ENCODE data around the gene AGFG2.
"Not testable (repeated sequence)": the region's sequence is repeated elsewhere in the genome, so short reads cannot be mapped to it uniquely, and the experiment has no call there.

Gene AGFG2, protein sequence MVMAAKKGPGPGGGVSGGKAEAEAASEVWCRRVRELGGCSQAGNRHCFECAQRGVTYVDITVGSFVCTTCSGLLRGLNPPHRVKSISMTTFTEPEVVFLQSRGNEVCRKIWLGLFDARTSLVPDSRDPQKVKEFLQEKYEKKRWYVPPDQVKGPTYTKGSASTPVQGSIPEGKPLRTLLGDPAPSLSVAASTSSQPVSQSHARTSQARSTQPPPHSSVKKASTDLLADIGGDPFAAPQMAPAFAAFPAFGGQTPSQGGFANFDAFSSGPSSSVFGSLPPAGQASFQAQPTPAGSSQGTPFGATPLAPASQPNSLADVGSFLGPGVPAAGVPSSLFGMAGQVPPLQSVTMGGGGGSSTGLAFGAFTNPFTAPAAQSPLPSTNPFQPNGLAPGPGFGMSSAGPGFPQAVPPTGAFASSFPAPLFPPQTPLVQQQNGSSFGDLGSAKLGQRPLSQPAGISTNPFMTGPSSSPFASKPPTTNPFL

DNA sequence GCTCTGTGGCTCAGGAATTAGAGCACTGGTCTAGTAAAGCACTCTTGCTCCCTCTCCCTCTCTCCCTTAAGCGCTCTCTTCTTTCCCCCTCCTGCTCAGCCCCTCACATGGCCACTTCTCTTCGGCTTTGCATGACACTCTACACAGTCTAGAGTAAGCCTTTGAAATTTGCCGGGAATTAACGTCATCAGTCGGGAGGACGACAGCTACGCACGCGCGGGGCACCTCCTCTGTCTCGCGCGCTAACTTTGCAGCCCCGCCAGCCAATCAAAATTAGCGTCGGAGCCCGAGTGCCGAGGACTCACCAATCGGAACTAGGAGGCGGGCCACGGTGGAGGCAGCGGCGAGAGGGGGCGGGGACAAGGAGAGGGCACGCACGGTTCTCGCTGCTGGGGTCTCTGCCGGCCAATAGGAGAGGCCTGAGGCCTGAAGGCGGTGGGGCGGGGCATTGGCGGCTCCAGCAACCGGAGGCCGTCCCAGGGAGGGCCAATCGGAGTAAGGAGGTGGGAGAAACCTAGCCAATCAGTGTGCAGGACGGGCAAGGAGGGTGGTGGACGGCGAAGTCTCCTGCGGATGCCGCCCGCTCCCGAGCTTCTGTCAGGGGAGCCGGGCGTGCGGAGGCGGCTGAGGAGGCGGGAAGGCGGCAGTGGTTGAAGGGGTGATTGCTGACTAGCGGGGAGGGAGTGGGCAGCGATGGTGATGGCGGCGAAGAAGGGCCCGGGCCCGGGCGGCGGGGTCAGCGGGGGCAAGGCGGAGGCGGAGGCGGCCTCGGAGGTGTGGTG lies at the start of gene AGFG2:
Gene AGFG2 (plus strand): TSS at position 550 of the 782 bp plus-strand sequence. CDS start 144 bp downstream, at position 694.
- DNase-seq (ENCODE audit: low read depth in 4 of 4, low spot score in 1 of 4) = peak; percentile 99 to 100 (median 100)

DNA sequence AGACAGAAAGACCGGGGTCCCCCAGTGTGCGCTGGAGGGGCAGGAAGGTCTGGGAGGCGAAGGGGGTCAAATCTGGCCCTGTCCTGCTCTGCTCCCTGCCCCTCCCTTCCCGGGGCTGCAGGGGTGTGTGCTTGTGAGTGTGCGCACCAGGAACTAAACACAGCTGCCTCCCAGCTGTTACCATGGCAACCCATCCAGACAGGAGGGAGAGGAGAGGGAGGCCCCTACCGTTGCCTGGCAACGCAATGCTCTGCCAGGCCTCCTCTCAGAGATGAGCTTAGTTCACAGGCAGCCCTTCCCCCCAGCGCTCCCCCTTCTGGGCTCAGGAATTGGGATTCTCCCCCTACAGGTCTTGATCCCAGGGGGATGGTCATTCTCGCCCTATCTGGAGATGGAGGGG lies 49.2 kb upstream of the AGFG2 start:
- DNase-seq (ENCODE audit: low read depth in 4 of 4, low spot score in 1 of 4) = no peak

DNA sequence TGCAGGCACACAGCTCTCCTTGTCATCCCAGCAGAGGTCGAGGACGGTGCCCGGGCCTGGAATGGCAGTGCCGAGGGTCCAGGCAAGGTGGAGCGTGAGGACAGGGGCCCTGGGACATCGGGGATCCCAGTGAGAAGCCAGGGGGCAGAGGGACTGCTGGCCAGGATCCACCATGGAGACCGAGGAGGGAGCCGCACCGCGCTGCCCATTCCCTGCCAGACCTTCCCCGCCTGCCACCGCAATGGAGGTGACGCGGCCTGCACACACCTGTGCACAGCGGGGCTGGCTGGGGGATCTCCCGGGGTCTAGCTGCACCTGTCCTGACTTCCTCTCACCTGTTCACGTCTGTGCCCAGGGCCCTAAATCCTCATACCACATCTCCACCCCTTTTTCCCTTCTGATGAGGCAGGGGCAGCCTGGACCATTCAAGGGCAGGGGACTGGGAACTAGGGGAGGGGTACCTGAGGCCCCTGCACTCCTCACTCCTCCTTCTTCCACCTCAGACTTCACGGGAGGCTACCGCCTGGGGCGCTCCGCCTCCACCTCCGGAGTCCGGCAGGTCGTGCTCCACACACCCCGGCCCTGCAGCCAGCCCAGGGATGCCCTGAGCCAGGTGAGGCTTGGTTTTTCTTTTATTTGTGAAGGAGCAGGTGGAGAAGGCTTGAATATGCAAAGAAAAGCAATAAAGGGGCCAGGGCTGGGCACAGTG lies 48.4 kb upstream of the AGFG2 start:
- DNase-seq (ENCODE audit: low read depth in 4 of 4, low spot score in 1 of 4) = no peak

DNA sequence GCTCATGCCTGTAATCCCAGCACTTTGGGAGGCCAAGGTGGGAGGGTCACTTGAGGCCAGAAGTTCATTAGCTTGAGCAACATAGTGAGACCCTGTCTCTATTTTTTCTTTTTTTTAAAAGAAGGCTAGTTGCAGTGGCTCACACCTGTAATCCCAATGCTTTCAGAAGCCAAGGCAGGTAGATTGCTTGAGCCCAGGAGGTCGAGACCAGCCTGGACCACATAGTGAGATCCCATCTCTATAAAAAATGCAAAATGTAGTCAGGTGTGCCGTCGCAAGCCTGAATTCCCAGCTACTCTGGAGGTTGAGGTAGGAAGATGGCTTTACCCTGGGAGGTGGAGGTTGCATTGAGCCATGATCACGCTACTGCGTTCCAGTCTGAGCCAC lies 47.8 kb upstream of the AGFG2 start:
- DNase-seq (ENCODE audit: low read depth in 4 of 4, low spot score in 1 of 4) = no peak

DNA sequence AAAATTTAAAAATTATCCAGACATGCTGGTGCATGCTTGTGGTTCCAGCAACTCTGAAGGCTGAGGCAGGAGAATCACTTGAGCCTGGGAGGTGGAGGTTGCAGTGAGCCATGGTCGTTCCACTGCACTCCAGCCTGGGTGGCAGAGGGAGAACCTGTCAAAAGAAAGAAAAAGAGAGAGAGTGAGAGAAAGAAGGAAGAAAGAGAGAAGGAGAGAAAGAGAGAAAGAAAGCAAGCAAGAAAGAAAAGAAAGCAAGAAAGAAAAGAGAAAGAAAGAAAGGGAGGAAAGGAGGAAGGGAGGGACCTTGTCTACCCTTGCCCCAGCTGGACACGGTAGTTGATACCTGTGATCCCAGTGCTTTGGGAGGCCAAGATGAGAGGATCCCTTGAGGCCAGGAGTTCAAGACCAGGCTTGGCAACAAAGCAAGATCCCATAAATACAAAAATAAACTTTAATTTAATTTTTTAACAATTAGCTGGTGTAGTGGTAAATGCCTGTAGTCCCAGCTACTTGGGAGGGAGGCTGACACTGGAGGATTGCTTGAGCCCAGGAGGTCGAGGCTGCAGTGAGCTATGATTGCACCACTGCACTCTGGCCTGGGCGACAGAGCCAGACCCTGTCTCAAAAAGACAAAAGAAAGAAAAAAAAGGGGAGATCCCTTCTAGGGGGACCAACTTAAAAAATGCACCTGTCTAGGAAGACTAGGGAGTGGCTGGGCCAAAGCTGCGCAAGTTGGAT lies 46.1 kb upstream of the AGFG2 start:
- no peak for DNase-seq (ENCODE audit: low read depth in 4 of 4, low spot score in 1 of 4)

DNA sequence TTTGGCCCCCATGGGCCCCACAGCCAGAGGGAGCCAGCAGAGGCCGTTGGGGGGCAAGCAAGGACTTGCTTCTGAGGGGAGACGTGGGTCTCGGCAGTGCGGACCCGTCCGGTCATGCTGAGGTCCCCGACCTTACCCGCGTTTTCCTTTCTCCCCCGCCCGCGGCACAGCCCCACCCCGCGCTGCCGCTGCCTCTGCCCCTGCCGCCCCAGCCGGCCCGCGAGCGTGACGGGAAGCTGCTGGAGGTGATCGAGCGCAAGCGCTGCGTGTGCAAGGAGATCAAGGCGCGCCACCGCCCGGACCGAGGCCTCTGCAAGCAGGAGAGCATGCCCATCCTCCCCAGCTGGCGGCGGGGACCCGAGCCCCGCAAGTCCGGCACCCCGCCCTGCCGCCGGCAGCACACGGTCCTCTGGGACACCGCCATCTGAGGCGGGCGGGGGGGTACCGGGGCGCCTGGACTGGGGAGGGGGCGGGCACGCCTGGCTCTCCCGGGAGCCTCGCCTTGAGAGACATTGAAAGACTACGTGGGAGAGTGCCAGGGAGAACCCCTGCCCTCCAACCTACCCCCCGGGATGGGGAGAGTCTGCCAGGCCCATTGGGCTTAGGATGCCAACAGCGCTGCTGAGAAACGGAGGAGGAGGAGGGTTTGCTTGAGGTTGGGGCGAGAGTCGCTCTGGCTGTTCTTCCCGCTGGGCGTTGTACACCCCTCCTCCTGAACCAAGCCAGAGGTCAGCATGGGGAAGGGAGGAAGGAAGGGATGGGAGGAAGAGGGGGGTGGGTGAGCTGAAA lies 45.3 kb upstream of the AGFG2 start:
- peak in 1 of 4 experiments; percentile 54 for DNase-seq (ENCODE audit: low read depth in 4 of 4, low spot score in 1 of 4)

DNA sequence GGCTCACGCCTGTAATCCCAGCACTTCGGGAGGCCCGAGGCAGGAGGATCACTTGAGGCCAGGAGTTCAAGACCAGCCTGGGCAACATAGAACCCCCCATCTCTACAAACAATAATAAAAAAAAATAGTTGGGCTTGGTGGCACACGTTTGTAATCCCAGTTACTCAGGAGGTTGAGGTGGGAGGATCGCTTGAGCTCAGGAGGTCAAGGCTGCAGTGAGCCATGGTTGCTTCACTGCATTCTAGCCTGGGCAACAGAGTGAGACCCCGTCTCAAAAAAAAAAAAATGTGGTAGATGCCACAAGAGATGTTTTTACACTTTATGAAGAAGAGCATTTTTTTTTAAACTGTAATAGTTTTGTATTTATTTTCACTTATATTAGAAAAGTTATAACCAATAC lies 42.5 kb upstream of the AGFG2 start:
- DNase-seq (ENCODE audit: low read depth in 4 of 4, low spot score in 1 of 4) = no peak

DNA sequence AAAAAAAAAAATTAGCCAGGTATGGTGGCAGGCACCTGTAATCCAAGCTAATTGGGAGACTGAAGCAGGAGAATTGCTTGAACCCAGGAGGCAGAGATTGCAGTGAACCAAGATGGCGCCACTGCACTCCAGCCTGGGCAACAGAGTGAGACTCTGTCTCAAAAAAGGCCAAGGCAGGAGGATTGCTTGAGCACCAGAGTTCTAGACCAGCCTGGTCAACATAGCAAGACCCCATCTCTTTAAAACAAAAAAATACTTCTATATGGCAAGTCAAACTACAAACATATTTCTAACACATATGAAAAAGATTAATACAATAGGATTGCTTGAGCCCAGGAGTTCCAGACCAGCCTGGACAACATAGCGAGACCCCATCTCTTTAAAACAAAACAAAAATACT lies 38.3 kb upstream of the AGFG2 start:
- DNase-seq (ENCODE audit: low read depth in 4 of 4, low spot score in 1 of 4) = not testable (repeated sequence)

DNA sequence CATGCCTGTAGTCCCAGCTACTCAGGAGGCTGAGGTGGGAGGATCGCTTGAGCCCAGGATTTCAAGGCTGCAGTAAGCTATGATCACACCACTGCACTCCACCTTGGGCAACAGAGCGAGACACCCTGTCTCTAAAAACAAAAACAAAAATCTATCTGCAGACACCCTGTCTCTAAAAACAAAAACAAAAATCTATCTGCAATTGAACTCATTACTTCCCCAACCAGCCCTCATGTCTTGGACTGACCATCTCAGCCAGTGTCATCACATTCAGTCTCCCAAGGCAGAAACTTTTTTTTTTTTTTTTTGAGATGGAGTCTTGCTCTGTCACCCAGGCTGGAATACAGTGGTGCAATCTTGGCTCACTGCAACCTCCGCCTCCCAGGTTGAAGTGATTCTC lies 35.0 kb upstream of the AGFG2 start:
- DNase-seq (ENCODE audit: low read depth in 4 of 4, low spot score in 1 of 4) = not testable (repeated sequence)

DNA sequence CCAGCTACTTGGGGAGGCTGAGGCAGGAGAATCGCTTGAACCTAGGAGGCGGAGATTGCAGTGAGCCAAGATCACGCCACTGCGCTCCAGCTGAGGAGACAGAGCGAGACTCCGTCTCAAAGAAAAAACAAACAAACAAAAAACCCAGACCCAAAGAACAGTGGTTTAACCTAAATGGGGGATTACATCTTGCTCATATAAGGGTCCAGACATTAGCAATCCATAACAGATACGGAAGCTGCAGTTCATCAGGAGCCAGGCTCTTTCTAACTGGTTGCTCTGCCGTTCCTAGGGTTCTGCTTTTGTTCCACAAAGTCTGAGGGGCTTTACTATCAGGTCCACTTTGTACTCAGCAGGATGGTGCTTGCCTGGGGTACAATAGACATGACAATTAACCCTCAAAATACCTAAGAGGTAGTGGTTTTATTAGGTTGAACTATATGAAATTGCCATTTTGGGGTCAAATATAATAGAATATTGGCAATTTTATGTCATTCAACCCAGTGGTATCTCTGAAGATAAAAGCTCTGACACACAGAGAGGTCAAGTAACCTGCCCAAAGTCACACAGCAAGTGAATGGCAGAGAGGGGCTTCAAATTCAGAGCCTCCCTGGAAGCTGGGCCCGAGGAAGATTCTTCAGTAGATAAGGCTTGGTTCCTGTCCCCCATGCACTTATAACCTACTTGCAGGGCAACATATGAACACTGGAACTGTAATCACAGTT lies 34.0 kb upstream of the AGFG2 start:
- no peak for DNase-seq (ENCODE audit: low read depth in 4 of 4, low spot score in 1 of 4)

DNA sequence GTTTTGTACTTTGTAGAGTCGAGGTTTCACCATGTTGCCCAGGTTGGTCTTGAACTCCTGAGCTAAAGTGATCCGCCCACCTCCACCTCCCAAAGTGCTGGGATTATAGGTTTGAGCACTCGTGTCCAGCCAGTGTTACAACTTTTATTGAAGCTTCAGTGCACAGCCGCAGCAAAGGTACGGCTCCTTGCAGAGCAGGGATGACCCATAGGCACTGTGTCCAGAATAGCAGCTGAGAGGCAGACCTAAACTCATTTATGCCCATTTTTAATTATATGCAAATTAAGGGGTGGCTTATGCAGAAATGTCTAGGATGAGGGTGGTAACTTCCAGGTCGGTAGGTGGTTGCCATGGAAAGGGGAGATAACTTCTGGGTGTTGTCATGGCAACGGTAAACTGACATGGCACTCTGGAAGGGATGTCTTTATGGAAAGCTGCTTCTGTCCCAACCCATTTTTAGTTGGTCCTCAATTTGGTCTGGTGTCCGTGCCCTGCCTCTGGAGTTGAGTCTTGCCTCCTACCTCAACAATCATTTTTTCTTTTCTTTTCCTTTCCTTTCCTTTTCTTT lies 32.6 kb upstream of the AGFG2 start:
- DNase-seq (ENCODE audit: low read depth in 4 of 4, low spot score in 1 of 4) = no peak

DNA sequence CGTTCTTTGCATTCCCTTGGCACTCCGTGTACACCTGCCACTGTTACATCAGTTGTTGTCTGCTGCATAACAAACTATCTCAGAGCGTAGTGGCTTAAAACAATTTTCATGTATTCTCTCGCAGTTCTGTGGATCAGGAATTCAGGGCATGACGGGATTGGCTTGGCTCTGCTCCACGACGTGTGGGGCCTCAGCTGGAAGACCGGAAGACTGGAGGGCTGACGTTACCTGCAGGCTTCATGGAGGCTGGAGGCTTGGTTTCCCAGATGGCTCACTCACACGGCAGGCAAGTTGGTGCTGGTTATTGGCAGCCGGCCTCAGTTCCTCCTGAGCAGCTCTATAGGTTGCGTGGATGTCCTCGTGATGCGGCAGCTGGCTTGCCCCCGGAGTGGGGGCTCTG lies 29.8 kb upstream of the AGFG2 start:
- DNase-seq (ENCODE audit: low read depth in 4 of 4, low spot score in 1 of 4) = no peak

DNA sequence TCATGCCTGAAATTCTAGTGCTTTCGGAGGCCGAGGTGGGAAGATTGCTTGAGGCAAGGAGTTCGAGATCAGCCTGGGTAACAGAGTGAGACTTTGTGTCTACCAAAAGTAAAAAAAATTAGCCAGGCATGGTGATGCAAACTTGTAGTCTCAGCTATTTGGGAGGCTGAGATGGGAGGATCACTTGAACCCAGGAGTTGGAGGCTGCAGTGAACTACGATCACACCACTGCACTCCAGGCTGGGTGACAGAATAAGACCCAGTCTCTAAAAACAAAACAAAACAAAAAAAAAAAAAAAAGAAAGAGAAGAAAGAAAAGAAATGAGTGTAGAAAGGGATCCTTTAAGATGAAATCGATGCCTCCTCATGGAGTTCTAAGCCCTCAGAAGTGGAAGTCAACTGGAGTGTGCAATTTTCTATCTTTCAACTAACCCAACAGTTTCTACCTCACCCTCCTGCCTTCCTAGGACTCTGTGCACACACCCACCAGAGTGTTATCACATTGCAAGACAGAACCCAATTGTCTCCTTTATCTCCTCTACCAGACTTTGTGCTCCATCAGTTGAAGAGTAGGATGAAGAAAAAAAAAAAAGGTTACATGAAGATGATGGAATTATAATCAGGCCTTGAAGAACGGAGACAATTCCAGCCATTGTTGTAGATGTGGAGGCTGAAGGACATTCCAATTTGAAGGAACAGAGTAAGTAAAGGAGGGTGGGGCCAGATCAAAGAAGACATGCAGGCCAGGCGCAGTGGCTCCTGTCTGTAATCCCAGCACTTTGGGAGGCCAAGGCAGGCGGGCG lies 28.4 kb upstream of the AGFG2 start:
- no peak for DNase-seq (ENCODE audit: low read depth in 4 of 4, low spot score in 1 of 4)

DNA sequence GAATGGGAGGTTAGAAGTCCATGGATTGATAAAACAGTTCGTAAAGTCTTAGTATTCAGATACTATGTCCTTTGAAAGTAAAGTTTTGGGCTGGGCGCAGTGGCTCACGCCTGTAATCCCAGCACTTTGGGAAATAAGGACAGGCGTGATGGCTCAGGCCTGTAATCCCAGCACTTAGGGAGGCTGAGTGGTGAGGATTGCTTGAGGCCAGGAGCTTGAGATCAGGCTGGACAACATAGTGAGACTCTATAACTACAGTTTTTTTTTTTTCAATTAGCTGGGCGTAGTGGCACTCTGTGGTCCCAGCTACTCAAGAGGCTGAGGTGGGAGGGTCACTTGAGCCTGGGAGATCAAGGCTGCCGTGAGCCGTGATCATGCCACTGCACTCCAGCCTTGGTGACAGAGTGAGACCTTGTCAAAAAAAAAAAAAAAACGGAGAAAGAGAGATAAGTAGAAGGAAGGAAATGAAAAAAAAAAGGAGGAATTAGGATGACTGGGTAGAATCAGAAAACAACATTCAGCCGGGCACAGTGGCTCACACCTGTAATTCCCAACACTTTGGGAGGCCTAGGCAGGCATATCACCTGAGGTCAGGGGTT lies 25.7 kb upstream of the AGFG2 start:
- no peak for DNase-seq (ENCODE audit: low read depth in 4 of 4, low spot score in 1 of 4)

DNA sequence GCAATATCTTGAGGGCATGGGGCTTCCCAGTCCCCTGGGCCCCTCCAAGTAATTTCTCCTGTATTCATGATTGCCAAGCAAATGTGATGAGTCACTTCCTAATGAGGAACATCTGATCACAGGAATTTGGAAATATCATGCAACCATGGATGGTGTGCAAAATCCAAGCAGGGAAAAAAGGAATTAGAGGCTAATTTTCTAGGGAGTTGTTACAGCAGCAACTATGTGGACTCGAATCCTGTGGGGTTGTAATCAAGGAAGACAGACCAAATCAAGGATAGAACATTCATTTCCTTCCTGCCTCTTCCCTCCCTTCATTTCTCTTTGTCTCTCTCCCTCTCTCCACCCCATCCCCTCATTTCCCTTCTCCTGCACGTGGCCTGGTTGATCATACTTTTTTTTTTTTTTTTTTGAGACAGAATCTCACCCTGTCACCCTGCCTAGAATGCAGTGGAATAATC lies 23.9 kb upstream of the AGFG2 start:
- DNase-seq (ENCODE audit: low read depth in 4 of 4, low spot score in 1 of 4) = no peak

DNA sequence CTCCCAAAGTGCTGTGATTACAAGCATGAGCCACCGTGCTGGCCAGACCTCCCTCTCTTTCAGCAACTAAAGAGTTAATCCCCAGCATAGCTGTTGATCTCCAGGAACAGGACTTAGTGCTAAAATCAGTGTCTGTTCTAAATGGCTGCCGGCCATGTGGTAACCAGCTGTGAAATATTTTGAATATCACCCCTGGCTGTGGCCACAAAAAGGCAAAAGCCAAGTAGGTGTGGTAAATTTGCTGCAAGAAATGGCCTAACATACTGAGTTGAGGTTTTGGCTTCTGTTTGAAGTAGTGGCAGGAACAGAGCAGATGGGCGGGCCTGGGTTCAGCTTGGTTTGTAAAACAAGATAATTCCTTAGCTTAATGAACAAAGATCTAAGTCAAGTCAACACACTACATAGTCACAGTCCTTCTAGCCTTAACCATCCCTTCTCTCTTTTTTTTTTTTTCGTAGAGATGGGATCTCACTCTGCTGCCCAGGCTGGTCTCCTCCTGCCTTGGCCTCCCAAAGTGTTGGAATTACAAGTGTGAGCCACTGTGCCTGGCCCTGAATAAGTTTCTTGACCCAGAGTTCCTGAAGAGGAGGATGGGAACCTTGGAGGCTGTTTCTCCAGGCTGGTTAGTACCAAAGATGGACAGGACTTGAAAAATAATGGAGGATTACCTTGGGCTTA lies 22.7 kb upstream of the AGFG2 start:
- DNase-seq (ENCODE audit: low read depth in 4 of 4, low spot score in 1 of 4) = no peak

DNA sequence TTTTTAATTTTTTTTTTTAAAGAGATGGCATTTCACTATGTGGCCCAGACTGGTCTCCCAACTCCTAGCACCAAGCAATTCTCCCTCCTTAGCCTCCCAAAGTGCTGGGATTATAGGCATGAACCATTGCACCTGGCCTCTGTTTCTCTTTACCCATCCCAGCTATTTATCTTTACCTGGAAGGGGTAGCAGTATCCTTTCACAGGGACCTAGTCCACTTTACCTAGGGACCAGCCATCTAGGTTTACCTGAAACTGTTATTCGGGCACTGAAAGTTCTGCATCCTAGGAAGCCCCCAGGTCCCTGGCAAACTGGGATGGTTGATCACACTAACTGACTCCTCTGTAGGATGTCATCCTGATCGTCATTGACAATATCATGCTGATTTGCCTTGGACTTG lies 21.7 kb upstream of the AGFG2 start:
- DNase-seq (ENCODE audit: low read depth in 4 of 4, low spot score in 1 of 4) = no peak

All from stimulated activated CD4-positive, alpha-beta T cell treated with anti-CD3 and anti-CD28 coated beads, Interleukin-1b, Interleukin-23, amount 100 ng/mL, for 24 hours (primary cell).